ENCODE data around the gene ITIH3.
A peak's percentile ranks its signal among the peaks of the same experiment; 100 is the strongest.

ITIH3 gene

DNA sequence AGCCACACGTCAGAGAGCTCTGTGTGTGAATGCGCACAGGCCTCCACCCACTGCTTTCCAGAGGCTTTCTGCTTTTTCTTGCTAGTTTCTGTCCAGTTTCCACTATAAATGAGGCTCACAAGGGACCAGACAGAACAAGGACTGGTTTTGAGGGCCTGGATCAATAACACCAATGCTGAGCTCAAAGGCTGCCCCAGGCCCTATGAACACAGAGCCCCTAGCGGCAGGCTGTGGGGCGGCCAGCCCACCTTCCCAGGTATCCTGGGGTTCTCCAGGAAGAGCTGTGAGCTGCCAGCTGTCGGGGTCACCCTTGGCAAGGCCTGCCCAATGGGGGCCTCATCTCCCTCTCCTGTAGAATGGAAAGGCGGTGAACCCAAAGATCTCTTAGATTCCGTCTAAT, 2.2 kb upstream of the ITIH3 start:
- no peak for TF ChIP-seq JUND (IDR thresholded peaks at IDR 0.05; ENCODE audit: low read depth)
- in situ Hi-C loops (cut with HindIII; ENCODE audit: low pct_unique_long_range_greater_than_20kb, low sequenced_read_pairs): no loop called here
- DNase-seq (ENCODE audit: low read depth in 1 of 2, low spot score in 1 of 2): no peak

GRCh38 chr3:52792961-52793695, 1.5 kb upstream of the ITIH3 start:
- no peak for TF ChIP-seq JUND (IDR thresholded peaks at IDR 0.05; ENCODE audit: low read depth)
- in situ Hi-C loops (cut with HindIII; ENCODE audit: low pct_unique_long_range_greater_than_20kb, low sequenced_read_pairs): no loop called here
- no peak for DNase-seq (ENCODE audit: low read depth in 1 of 2, low spot score in 1 of 2)

GRCh38 chr3:52793702-52794611, 639 bp upstream of the ITIH3 start:
- in situ Hi-C loops (cut with HindIII; ENCODE audit: low pct_unique_long_range_greater_than_20kb, low sequenced_read_pairs): no loop called here
- no peak for DNase-seq (ENCODE audit: low read depth in 1 of 2, low spot score in 1 of 2)
- no peak for TF ChIP-seq JUND (IDR thresholded peaks at IDR 0.05; ENCODE audit: low read depth)

DNA sequence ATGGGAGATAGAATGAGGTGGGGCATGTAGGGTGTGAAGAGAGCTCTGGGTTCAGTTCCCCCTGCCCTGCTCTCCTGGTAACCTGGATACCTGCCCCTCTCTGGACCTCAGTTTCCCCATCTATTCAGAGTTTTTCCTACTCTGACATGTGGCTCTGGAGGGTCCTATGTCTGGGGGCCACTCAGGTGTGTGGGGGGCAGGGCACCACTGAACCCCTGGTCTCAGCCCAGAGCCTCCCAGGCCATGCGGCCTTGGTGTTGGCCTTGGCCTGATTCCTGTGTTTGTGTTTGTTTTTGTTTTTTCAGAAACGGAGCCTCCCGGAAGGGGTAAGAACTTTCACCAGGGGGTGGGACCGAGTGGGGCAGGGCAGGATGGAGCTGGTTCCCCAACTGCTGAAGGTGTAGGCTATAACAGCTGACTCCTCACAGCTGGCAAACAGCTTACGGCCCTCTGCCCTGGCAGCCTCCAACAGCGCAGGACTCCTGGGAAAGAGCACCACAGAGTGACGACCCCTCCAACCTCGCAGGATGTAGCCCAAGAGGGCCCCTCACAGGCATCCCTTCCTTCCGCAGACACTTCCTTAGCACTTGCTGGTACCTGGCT, 803 bp downstream of the ITIH3 start:
- DNase-seq (ENCODE audit: low read depth in 1 of 2, low spot score in 1 of 2): no peak
- in situ Hi-C loops (cut with HindIII; ENCODE audit: low pct_unique_long_range_greater_than_20kb, low sequenced_read_pairs): no loop called here
- no peak for TF ChIP-seq JUND (IDR thresholded peaks at IDR 0.05; ENCODE audit: low read depth)

DNA sequence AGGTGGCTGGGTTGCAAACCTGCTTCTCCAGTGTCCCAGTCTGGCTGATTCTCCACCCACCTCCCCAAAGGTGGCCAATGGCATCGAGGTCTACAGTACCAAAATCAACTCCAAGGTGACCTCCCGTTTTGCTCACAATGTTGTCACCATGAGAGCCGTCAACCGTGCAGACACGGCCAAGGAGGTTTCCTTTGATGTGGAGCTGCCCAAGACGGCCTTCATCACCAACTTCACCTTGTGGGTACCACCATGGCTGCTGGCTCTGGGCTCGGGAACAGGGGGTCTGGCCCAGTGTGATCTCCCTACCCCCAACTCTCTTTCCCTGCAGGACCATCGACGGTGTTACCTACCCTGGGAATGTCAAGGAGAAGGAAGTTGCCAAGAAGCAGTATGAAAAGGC, 1.8 kb downstream of the ITIH3 start:
- in situ Hi-C loops (cut with HindIII; ENCODE audit: low pct_unique_long_range_greater_than_20kb, low sequenced_read_pairs): no loop called here
- no peak for TF ChIP-seq JUND (IDR thresholded peaks at IDR 0.05; ENCODE audit: low read depth)
- no peak for DNase-seq (ENCODE audit: low read depth in 1 of 2, low spot score in 1 of 2)

GRCh38 chr3:52798376-52798977, 3.9 kb downstream of the ITIH3 start:
- no peak for DNase-seq (ENCODE audit: low read depth in 1 of 2, low spot score in 1 of 2)
- in situ Hi-C loops (cut with HindIII; ENCODE audit: low pct_unique_long_range_greater_than_20kb, low sequenced_read_pairs): no loop called here
- no peak for TF ChIP-seq JUND (IDR thresholded peaks at IDR 0.05; ENCODE audit: low read depth)

DNA sequence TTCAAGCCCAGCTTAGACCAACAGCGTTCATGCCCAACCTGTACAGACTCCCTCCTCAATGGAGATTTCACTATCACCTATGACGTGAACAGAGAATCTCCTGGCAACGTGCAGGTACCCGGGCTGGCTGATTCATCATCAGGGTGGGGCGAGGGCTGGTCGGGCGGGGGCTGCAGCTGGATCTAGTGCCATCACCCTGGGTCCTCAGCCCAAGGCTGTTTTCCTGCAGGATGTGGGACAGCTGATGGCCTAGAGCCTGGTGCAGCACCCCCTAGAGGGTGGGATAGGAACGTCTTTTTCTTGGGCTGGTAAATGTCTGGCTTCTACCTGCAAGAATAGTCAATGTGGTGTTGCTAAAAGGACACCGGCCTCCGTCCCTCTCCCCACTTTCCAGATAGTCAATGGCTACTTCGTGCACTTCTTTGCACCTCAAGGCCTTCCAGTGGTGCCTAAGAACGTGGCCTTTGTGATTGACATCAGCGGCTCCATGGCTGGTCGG, 4.4 kb downstream of the ITIH3 start:
- in situ Hi-C loops (cut with HindIII; ENCODE audit: low pct_unique_long_range_greater_than_20kb, low sequenced_read_pairs): no loop called here
- no peak for TF ChIP-seq JUND (IDR thresholded peaks at IDR 0.05; ENCODE audit: low read depth)
- peak in 1 of 2 experiments; percentile 15 for DNase-seq (ENCODE audit: low read depth in 1 of 2, low spot score in 1 of 2)

DNA sequence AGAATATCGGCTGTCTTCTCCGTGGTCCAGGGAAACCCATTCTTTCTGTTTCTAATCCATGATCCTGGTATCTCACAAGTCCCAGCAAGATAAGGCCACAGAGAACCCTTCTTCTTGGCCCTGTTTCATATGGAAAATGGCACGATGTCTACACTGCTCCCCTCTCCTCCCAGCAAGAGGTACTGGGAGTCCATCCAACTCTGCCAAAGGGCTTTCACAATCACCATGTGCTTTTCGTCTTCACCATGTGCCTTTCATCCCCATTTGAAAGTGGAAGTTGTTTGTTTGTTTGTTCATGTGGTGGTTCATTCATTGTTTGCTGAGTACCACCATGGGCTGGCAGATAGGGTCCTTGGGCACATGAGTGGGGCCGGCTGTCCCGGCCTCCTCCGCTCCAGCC, 5.5 kb downstream of the ITIH3 start:
- in situ Hi-C loops (cut with HindIII; ENCODE audit: low pct_unique_long_range_greater_than_20kb, low sequenced_read_pairs): no loop called here
- DNase-seq (ENCODE audit: low read depth in 1 of 2, low spot score in 1 of 2): no peak
- no peak for TF ChIP-seq JUND (IDR thresholded peaks at IDR 0.05; ENCODE audit: low read depth)

DNA sequence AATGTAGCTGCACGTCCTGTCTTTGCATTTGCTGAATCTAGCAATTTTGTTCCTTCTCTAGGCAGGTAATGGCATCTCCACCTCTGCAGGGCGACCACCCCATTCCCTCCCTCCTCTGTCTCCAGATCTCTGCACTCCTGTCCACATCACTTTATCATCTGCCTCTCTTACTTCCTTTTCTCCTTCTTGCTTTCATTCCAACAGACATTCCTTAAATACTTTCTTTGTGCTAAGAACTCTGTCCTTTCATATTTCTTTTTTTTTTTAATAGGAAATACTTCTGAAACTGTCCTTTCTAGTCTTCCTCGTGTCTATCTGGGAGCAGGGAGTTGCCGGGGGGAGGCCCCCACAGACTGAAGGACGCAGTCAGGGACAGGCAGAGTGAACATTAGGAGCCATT, 7.2 kb downstream of the ITIH3 start:
- no peak for DNase-seq (ENCODE audit: low read depth in 1 of 2, low spot score in 1 of 2)
- in situ Hi-C loops (cut with HindIII; ENCODE audit: low pct_unique_long_range_greater_than_20kb, low sequenced_read_pairs): no loop called here
- TF ChIP-seq JUND (IDR thresholded peaks at IDR 0.05; ENCODE audit: low read depth): no peak

- TF ChIP-seq JUND (IDR thresholded peaks at IDR 0.05; ENCODE audit: low read depth): no peak
- in situ Hi-C loops (cut with HindIII; ENCODE audit: low pct_unique_long_range_greater_than_20kb, low sequenced_read_pairs): no loop called here
- DNase-seq (ENCODE audit: low read depth in 1 of 2, low spot score in 1 of 2): no peak
These were observed 10.9 kb downstream of the ITIH3 start for GRCh38 chr3:52805270-52806039.

- DNase-seq (ENCODE audit: low read depth in 1 of 2, low spot score in 1 of 2): no peak
- no peak for TF ChIP-seq JUND (IDR thresholded peaks at IDR 0.05; ENCODE audit: low read depth)
- in situ Hi-C loops (cut with HindIII; ENCODE audit: low pct_unique_long_range_greater_than_20kb, low sequenced_read_pairs): no loop called here
These were observed 14.6 kb downstream of the ITIH3 start for GRCh38 chr3:52809149-52809548.

Data from T47D (cell line).